Left forelimb (tissue), 1 donor: ENCODE results near the gene JARID2.
A peak's percentile ranks its signal among the peaks of the same experiment; 100 is the strongest.

Source experiments
- DNase-seq: peaks from one replicate; pipeline ENCODE4 v3.0.0-alpha.2; 2018; ENCODE audit warnings: low spot score

The JARID2 gene

GRCh38 chr6:15247500-15248450 lies 1.9 kb downstream of the JARID2 start:
- DNase-seq: peak; percentile 83

- peak; percentile 94 for DNase-seq
Measured at GRCh38 chr6:15248451-15249370, 2.8 kb downstream of the JARID2 start.

GRCh38 chr6:15249371-15250019 lies 3.6 kb downstream of the JARID2 start:
- no peak for DNase-seq

GRCh38 chr6:15250187-15251168 lies 4.6 kb downstream of the JARID2 start:
- no peak for DNase-seq

GRCh38 chr6:15252195-15252594 lies 6.3 kb downstream of the JARID2 start:
- DNase-seq: no peak

GRCh38 chr6:15253203-15254022 lies 7.5 kb downstream of the JARID2 start:
- no peak for DNase-seq

GRCh38 chr6:15254070-15254975 lies 8.5 kb downstream of the JARID2 start:
- DNase-seq: no peak

- DNase-seq: no peak
Measured at GRCh38 chr6:15255481-15255880, 9.6 kb downstream of the JARID2 start.

GRCh38 chr6:15255909-15256395 lies 10.1 kb downstream of the JARID2 start:
- no peak for DNase-seq

- DNase-seq: no peak
Measured at GRCh38 chr6:15256538-15257271, 10.8 kb downstream of the JARID2 start.

GRCh38 chr6:15257357-15258132 lies 11.7 kb downstream of the JARID2 start:
- DNase-seq: no peak

GRCh38 chr6:15259766-15260098 lies 13.9 kb downstream of the JARID2 start:
- DNase-seq: no peak

GRCh38 chr6:15260099-15260821 lies 14.4 kb downstream of the JARID2 start:
- DNase-seq: no peak

- no peak for DNase-seq
Measured at GRCh38 chr6:15263780-15264374, 18.0 kb downstream of the JARID2 start.

GRCh38 chr6:15264412-15264811 lies 18.5 kb downstream of the JARID2 start:
- no peak for DNase-seq
